UCSD-AML1 (cell line): ENCODE data around the gene BRAP.
A peak's percentile ranks its signal among the peaks of the same experiment; 100 is the strongest.
"Not testable (repeated sequence)": the region's sequence is repeated elsewhere in the genome, so short reads cannot be mapped to it uniquely, and the experiment has no call there.

ENCODE experiments used
- DNase-seq: peaks from one replicate; lab custom pipeline; 2025; ENCODE audit not compliant: unreplicated experiment; lab: John Stamatoyannopoulos, UW

BRAP gene

DNA sequence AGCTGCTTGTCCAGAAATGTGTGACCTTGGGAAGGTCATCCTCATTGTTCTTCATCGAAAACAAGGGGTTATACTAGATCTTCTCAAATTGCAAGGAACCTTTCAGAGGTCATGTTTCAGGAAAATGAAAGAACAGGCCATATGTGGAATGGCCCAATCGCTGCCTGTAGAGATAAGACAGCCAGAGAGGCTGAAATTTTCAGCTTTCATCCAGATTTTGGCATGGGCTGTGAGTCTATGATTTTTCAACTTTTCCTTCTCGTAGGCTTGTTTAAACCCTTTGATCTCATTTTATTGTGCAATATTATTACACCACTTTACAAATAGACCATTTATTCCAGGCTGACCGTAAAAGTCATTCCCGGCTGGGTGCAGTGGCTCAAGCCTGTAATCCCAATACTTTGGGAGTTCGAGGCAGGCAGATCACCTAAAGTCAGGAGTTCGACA is 69.6 kb downstream of the BRAP start:
- no peak for DNase-seq

DNA sequence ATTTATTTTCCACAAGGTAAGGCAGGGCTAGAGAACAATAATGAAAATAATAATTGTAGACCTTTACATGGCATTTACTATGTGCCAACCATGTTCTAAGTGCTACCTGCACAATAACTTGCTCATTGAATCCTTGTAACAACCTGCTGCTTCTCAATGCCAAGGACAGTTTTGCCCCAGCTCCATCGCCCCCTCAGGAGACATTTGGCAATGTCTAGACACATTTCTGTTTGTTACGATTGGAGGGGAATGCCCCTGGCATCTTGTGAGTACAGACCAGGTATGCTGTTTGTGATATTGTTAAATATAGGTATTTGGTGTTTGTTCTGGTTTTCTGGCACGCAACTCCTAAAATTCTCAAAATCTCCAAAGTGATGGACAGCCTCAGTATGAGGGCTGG is 78.5 kb downstream of the BRAP start:
- no peak for DNase-seq

DNA sequence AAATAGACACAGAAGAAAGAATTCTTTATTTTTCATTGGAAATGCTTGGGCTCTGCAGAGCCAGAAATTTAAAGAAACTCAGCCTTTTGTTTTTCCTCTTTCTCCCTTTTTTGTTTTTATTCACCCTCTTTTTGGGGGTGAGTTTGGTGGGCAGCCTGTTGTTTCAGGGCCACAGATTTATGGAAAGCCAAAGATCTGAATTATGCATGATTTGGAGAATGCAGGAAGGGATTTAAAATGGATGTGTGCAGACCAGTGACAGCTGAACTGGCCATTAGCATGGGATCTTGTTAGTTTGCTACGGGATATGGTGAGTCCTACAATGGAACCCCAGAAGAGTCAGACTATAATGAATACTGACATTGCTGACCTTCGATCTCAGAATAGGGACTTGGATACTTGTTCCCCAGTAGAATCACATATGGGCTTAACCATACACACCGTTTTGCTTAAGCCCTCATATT is 79.0 kb downstream of the BRAP start:
- no peak for DNase-seq

DNA sequence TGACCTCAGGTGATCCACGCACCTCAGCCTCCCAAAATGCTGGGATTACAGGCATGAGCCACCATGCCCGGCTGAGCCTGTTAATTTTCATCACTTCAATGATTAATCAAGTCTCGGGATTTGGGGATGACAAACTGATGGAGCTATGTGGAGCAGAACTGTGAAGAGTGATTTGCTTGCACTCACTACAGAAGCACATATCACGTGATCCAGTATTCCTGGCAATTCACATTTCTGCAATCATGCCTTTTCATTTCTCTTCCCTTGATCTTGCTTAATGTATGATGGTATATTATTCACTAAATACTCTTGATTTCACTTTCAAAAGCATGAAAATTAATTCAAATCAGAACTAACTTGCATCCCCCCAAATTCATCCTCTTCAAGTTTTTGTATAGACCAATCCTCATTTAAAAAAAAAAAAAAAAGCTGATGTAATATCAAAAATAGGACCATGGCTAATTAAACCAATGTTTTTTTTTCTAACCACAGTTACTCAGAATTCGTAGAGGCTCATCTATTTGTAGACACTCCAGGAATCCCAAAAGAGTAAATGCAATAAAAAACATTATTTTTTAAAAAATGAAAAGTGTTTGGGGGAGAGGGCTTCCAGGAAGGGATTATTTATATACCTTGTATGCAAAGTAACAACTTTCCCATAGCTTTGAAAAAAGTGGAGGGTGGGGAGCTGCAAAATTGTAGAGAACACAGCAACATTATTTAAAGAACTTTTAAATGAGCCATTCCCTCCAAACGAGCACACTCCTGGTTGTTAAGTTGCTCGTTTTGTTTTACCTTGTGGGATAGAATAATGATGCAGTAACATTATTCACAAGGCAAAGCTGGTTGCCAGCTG is 79.6 kb downstream of the BRAP start:
- DNase-seq = no peak

DNA sequence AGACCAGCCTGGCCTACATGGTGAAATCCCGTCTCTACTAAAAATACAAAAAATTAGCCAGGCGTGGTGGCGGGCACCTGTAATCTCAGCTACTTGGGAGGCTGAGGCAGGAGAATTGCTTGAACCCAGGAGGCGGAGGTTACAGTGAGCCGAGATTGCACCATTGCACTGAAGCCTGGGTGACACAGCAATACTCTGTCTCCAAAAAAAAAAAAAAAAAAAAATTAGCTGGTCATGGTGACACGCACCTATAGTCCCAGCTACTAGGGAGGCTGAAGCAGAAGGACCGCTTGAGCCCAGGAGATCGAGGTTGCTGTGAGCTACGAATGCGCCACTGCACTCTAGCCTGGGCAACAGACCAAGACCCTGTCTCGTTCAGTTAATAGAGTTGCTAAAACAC is 82.9 kb downstream of the BRAP start:
- DNase-seq = not testable (repeated sequence)

DNA sequence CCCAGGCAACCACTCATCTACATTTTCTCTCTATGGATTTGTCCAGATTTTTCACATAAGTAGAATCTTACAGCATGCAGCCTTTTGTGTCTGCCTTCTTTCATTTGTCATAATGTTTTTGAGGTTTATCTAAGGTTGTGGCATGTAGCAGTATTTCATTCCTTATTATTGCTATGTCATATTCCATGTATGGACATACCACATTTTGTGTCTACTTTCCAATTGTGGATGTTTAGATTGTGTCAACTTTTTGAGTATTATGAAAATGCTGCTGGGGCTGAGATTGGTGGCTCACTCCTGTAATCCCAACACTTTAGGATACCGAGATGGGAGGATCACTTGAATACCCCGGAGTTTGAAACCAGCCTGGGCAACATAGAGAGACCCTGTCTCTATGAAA is 83.4 kb downstream of the BRAP start:
- DNase-seq = no peak

DNA sequence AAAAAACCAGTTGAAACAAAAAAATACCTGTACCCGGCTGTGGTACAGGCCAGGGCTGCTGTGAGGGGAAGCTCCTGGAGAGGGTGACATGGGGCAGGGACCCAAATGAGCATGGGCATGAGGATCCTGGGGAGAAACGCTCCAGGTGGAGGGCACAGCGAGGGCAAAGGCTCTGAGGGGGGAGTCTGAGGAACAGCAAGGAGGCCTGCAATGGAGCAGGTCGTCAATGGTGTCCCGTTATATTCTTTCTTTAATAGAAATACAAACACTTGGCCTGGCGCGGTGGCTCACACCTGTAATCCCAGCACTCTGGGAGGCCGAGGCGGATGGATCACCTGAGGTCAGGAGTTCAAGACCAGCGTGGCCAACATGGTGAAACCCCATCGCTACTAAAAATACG is 84.8 kb downstream of the BRAP start:
- not testable (repeated sequence) for DNase-seq

DNA sequence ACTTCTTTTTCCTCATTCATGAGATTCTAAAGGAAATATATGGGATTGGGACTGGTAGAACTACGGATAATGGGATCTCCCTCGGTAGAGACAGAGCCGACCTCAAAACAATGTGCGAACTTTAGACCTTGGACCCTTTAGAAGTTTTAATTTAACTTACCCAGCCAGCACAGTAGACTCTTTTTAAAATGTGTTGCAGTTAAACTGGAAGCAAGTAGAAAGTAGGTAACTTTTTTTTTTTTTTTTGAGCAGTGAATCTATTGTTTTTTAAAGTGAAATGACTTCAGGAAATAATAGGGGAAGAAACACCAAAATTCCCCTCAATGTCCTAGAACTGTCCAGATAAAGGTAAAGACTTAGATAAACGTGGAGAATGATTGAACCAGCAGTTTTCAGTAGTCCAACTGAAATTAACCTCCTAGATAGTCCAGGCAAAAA is 85.5 kb downstream of the BRAP start:
- DNase-seq = no peak

DNA sequence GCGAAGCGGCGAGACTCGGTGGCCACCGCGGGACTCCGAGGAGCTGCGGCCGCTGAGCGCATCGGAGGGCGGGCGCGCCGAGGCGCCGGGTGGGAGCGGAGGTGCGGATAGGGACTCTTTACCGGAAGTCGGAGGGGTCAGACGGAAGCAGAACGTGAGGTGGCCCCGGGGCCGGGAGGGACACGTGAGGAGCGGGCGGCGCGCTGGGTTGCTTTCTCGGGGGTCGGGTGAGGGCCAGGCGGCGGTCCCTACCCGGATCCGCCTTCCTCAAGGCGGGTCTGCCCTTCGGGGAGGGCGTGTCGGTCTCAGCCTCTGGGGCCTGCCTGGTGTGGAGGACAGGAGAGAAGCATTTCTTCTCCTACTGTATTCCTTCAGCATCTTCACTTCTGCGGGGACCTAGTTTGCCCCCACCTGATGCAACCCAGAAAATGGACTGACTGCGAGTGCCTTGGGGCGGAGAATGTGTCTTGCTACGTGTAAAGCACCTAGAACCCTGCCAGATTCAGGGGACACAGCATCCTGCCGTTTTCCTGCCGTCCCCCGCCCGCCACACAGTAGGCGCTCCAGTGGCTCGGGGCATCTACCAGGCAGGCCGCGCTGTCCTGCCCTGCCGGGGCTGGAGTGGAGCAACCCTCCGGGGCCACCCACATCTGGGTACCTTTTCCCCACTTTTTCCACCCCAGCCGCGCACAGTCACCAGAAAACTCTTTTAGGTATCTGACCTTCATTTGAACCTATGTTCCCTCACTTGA is 86.1 kb downstream of the BRAP start:
- peak; percentile 91 for DNase-seq

DNA sequence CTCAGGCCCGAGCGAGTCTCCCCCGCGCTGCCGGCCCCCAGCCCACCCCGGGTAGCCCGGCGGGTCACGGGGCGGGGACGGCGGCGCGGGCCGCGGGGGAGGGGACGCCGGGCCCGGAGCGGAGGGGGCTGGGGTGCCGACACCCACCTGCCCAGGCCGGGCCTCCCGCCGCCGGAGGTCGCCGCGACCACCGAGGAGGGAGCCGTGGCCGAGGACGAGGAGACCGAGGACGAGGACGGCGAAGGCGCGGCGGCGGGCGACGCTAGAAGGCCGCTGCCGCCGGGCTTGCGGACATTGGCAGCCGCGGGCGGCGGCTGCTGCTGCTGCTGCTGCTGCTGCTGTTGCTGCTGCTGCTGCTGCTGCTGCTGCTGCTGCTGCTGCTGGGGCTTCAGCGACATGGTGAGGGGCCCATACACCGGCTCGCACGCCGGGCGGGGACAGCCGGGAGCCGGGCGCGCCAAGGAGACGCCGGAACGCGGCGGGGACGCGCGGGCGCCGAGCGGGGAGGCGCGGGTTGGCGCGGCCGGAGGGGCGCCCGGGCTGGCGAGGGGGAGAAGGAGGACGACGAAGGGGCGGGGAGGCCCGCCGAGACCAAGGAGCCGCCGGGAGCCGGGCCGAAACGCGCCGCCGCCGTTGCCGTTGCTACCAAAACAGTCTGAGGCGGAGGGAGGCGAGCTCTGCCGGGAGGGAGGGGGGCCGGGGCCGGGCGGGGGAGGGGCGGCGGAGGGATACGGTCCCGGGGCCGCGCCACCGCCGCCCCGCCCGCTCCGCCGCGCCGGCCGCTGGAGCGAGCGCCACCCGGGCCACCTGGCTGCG is 86.9 kb downstream of the BRAP start, which contains the start of gene ATXN2:
TSS of gene ATXN2 (minus strand) at position 679 of the 816 bp plus-strand sequence. CDS start at position 398, 281 bp downstream.
- no peak for DNase-seq

DNA sequence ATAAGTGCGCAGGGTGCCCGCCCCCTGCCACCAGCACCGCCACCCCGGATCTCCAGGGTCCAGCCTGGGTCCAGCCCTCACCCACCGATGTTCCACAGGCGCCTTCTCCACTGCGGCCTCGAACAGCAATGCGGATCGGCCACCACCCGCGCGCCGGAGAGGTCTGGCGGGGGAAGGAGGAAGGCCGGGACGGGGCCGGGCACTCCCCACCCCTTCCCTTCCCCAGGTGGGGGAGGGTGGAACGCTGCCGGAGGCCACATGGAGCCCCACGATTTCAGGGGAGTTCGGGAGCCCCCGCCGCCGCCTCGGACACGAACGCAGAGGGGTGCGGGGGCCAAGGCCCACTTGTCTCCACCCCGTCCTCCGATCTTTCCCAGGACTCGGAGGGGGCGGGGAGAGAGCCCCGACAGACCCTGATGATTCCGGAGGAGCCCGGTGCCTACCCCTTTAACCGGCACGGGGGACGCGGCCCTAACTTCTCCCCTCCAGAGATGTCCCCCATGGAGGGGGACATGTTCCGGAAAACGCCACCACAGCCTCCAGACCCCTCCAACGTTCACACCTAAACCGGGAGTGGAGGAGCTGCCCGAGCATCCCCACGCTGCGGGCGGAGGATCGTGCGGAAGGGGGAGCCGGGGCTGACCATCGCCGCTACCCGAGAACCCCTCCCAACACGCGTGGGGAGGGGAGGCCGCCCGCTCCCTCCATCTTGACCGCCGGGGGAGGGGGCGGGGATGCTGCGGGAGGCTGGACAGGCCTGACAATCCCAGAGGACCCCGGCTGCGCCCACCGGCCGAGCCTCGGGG is 87.7 kb downstream of the BRAP start:
- DNase-seq = peak; percentile 64

DNA sequence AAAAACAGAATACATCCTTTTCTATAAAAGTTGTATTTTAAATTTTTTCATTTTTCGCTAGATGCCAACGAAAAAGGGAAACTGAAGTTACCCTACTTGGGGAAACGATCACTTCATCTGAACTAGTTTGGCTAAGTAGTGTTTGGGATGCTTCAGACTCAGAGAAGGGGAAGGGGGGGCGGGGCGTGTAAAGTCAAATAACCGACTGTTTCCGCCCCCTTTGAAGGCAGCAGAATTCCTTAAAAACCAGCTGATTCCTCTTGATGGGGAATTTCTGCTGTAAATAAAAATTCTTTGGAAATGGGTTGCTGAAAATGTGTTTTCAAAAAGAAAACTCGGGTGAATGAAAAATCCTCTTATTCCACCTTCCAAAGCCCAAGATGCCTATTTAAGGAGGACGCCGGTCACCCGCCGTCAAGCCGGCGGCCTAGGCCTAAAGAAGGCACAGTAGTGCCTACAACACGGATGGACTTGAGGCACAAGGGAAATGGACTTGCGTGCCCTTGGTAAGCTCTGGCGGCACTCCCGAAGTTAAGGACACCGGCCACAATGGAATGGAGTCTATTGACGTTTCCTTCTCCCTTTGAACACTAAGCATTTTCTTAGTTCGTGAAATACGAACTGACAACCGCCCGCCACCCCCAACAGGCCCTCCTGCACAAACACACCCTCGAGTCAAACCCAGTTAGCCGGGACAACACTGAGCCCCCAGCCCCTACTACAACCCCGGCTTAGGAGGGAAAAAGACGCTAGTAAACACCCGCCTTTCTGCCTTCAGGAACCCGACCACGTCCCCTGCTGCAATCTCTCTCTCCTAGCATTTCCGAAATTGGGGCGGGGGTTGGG is 88.5 kb downstream of the BRAP start:
- DNase-seq = peak; percentile 61

DNA sequence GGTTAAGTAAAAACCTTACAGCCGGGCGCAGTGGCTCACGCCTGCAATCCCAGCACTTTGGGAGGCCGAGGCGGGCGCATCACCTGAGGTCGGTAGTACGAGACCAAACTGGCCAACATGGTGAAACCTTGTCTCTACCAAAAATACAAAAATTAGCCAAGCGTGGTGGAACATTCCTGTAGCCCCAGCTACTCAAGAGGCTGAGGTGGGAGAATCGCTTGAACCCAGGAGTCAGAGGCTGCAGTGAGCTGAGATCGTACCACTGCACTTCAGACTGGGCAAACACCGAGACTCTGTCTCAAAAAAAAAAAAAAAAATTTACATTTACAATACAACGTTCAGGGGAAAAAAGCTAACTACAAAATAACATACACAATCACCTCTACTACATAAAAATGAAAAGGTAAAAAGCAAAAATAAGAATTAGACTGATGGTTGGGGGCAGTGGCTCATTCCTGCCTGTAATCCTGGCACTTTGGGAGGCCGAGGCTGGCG is 90.4 kb downstream of the BRAP start:
- not testable (repeated sequence) for DNase-seq
